Cerebellar nuclear complex (tissue), 1 donor: ENCODE measurements around the gene ZDHHC18.
"Not testable (repeated sequence)": the region's sequence is repeated elsewhere in the genome, so short reads cannot be mapped to it uniquely, and the experiment has no call there.

ENCODE experiments used
- DNase-seq, 2 experiments: peaks; one replicate each; lab custom pipeline; 2025; lab: John Stamatoyannopoulos, UW

The ZDHHC18 gene

GRCh38 chr1:26791626-26792025 is 34.9 kb upstream of the ZDHHC18 start:
- DNase-seq = no peak

GRCh38 chr1:26792924-26793323 is 33.6 kb upstream of the ZDHHC18 start:
- no peak for DNase-seq

GRCh38 chr1:26794391-26794790 is 32.1 kb upstream of the ZDHHC18 start:
- no peak for DNase-seq

DNA sequence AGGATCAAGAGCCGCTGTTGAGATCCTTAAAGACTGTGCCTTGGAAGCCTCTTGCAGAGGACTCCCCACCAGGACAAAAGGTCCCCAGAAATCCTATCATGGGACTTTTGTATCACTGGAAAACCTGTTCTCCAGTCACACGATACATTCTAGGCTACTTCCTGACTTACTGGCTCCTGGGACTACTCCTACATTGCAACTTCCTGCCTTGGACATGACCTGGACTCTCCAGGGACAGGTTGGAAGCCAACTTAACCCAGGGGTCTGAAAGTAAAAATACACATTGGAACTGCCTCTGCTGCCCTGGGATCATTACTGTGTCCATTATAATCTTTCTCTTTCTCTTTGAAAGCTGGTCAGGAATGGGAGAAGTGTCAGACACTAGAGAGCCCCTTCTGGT is 28.9 kb upstream of the ZDHHC18 start:
- DNase-seq = no peak

GRCh38 chr1:26799479-26800142 is 26.9 kb upstream of the ZDHHC18 start:
- peak; percentile 72 to 95 for DNase-seq

- DNase-seq = not testable (repeated sequence)
Observed at GRCh38 chr1:26803932-26804331, 22.6 kb upstream of the ZDHHC18 start.

GRCh38 chr1:26810105-26810504 is 16.4 kb upstream of the ZDHHC18 start:
- peak in 1 of 2 experiments; percentile 10 for DNase-seq

DNA sequence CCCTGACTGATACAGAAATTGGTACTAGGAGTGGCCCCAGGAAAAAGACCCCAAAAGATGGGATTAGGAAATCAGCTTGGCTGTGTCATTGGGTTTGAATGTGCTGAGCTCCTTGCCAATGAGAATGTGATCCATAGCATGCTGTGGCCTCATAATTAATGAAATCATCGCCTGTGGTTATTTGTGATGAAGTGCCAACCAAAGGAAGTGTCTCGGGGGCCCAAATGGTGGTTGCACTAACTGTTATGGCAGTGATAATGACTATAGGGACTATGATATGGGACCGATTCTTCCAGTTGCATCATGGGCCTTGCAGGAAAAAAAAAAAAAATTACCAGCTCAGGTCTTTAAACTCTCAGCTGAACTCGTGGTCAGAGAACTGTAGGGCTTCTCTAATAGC is 15.4 kb upstream of the ZDHHC18 start:
- DNase-seq = no peak

DNA sequence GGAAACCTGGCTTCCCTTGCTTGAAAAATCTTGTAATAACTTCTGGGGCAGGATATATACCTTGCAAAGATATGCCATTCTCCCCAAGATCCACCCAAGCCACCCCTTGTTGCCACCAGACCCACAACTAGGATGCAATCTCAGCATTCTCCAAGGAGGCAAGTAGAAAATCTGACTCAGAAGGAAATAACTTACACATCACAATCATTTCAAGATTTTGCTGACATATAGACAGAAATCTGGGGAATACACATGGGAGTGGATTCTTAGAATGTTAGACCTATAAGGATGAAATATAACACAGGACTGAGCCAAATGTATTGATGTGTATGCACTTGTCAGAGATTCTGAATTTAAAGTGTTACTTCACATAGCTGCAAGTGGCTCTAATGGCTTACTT is 14.8 kb upstream of the ZDHHC18 start:
- DNase-seq = no peak

DNA sequence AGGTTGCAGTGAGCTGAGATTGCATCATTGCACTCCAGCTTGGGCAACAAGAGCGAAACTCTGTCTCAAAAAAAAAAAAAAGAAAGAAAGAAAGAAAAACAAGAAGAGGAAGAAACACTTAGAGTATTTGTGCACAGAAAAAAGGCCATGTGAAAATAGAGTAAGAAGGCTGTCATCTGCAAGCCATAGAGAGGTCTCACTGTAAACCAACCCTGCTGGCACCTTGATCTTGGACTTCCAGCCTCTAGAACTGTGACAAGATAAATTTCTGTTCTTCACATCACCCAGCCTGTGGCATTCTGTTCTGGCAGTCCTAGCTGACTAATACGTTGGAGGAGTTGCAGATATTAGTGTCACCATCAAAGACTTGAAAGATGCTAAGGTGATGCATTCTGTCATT is 12.1 kb upstream of the ZDHHC18 start:
- no peak for DNase-seq

DNA sequence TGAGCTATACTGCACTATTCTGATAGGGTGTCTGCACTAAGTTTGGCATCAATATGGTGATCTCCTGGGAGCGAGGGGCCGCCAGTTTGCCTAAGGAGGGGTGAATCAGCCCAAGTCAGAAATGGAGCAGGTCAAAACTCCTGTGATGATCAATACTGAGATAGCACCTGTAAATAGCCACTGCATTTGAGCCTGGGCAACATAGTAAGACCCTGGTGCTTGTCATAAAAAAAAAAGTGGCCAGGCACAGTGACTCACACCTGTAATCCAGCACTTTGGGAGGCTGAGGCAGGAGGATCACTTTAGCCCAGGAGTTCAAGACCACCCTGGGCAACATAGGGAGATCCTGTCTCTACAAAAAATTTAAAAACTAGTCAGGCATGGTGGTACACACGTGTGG is 11.6 kb upstream of the ZDHHC18 start:
- DNase-seq = no peak

GRCh38 chr1:26820784-26821269 is 5.7 kb upstream of the ZDHHC18 start:
- DNase-seq = no peak

GRCh38 chr1:26822737-26823395 is 3.6 kb upstream of the ZDHHC18 start:
- DNase-seq = no peak

DNA sequence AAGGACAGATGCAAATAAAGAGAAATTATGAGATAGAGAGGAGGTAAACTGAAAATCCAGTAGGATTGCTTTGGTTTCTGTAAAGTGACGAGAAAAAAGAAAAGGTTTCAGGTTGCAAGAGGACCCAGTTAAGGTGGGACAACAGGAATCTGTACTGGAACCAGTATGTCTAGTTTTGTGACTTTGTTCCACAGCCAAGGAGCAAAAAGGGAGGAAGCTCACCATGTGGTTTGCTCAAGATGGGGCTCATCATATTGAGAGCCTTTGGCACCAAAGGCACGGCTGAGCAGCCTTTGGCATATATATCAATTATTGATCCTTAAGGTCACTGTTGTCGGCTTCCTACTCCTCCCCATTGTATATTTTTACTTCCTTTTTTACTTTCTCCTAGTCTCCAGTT is 1.8 kb upstream of the ZDHHC18 start:
- DNase-seq = no peak

- DNase-seq = no peak
Observed at GRCh38 chr1:26827106-26827604, 667 bp downstream of the ZDHHC18 start.

- DNase-seq = no peak
Observed at GRCh38 chr1:26827663-26828062, 1.2 kb downstream of the ZDHHC18 start.

GRCh38 chr1:26828411-26828991 is 2.0 kb downstream of the ZDHHC18 start:
- no peak for DNase-seq

DNA sequence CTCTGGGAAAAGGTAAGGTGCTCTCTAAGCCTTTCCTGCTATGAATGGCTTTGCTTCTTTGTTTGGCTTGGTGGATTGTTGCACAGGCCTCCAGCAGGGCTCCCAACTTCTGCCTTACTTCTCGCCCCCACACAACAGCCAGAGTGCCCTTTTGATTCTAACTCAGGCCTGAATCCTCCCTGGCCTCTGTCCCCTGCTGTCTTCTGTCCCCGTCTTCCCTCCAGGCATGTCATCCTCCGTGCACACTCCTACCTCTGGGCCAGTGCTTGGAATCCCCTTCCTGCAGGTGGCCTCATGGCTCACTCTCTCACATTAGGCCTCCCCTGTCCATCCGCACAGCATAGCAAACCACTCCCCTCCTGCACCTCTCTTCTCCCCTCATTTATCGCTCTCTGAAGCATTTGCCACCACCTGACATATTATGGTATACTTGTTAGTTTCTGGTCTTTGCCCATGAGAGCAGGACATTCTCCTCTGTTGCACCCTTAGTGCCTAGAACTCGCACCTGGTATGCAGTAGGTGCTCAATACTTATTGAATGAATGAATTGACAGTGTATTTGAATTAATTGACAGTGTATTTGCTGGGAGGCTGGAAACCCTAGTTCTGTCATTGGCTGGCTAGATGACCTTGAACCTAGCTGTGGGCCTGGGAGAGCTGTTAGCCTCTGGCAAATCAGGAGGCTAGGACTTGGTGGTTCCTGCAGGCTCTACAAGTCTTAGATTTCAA is 2.9 kb downstream of the ZDHHC18 start:
- no peak for DNase-seq

GRCh38 chr1:26831059-26831458 is 4.6 kb downstream of the ZDHHC18 start:
- no peak for DNase-seq

DNA sequence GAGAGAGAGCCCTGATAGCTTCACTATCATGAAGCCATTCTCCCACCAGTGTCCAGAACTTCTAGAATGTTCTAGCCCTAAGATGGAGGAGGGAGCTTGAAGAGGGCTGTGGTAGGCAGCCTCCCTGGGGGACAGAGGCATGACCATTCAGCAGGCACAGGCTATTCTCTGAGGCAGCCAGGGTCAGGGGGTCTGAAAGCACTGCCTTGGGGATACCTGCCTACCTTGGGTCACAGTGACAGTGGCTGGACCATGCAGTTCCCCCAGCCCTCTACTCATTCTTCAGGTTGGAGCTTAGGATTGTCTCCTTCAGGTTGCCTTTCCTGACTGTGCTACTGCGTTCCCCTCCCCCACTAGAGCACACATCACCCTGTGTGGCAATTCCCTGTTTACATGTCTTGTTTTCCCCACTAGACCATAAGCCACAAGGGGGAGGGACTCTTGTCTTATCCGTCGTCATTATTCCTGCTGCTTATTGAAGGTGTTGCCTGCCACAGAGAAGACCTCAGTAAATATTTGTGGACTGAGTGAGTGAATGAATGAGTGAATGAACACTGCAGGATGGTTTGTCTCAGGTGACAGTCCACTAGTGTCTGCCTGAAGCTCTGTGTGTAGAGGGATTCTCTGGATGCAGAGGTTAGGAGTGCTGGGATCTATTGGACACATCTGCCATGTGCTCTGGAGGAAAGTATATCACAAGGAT is 5.2 kb downstream of the ZDHHC18 start:
- no peak for DNase-seq

GRCh38 chr1:26832249-26832960 is 5.9 kb downstream of the ZDHHC18 start:
- DNase-seq = no peak
